IPS-NIHi7 (cell line): ENCODE measurements around the gene MYCBP.

Source experiments
- DNase-seq: peaks from one replicate; pipeline ENCODE4 v3.0.0; 2012; ENCODE audit warnings: mixed read lengths; ENCODE audit errors: extremely low spot score

MYCBP gene

DNA sequence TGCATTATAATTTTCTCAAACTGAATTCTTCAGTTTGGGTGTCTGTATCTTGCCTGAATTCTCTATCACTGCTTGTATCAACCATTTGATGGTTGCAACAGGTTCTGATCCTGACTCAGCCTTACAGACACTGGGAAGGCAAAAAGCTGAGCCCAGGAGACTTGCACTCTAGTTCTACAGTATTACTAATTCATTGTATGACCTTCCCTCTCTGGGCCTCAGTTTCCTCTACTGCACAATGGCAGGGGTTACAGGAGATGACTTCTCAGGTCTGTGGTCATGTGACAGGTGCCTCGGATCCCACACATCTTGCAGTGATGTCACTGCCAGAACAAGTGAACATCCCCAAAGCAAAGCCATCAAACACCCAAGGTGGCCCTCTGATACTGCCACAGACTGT is 52.3 kb downstream of the MYCBP start:
- no peak for DNase-seq

- no peak for DNase-seq
These were observed 53.6 kb downstream of the MYCBP start for GRCh38 chr1:38819516-38819915.

DNA sequence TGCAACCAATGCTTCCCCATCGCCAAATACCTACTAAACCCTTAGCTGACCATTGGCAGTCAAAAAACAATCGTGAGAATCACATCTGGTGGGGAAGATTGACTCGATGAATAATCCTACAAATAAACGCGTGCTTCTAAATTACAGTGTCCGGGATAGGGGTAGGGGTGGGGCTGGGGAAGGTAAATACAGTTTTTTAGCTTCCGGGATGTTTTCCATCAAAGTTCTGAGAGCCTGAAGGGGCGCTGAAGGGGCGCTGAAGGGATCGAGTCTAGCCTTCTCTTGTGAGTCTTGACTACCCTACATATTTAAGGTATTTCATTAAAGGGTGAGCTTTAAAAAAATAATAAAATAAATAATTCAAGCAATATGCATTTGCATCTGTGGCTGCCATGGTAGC is 54.1 kb downstream of the MYCBP start:
- peak; percentile 33 for DNase-seq

DNA sequence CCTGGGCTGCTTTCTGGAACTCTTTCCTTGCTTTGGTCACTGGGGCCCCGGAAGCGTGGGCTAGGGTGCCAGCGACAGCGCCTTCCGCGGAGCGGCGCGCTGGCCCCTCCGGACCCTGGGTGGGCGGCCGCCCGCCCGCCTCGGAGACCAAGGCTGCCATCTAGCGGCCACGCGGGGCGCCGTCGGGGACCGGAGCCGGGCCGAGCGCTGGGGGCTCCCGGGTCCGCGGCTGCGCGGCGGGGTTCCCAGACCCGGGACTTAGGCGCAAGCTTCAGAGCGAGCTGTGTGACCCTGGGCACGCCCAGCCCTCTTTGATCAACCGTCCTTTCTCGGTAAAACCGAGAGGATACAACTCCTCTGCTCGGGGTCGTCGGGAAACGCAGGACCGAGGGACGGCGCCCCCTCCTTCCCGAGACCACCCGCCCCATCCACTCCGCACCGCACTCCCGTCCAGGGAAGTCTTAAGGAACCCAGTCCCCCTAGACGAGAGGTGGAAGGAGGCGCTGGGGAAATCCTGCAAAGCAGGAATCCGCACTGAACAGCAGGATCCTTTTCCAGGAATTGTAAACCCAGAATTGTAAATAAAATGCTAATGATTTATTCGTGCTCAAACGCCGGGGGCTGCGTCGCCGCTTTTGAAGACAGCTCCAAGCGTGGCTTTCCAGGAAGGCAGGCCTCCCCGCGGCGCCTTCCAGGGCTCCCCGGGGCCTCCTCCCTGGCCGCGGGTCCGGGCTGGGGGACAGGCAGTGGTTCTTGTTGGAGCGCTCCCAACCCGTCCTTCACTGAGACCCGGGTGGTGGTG is 54.8 kb downstream of the MYCBP start:
- peak; percentile 88 for DNase-seq

GRCh38 chr1:38817267-38818174 is 55.6 kb downstream of the MYCBP start:
- DNase-seq, result no peak

DNA sequence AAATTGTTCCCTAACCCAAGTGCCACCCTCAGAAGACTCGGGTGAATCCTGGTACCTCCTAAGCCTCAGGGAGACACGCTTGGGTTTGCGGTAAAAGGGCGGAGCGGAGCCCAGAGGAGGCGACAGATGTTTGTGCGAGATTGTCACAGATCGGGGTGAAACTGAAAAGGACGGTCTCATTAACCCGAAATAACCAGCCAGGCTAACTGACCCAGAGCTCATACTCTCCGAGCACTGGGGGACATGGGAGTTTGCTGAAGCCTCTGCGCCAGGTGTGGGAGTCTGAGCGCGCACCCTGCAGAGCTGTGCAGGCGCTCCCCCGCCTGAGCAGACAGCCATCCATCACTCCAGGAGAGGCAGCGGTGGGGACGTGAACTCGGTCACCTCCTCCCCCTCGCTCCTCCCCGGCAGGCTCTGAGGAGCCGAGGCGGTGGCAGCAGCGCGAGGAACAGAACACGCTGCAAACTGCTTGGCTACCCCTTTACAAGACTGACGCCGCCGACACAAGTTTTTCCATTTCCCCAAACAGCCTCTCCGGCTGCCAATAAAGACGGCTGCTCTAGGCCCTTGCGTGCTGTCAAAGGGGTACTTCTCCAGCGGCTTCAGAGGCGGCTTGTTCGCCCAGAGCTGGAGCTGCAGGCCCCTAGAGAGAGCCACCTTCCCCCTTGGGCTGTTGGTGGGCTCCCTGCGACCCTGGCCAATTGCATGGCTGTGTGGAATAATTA is 57.1 kb downstream of the MYCBP start:
- no peak for DNase-seq

DNA sequence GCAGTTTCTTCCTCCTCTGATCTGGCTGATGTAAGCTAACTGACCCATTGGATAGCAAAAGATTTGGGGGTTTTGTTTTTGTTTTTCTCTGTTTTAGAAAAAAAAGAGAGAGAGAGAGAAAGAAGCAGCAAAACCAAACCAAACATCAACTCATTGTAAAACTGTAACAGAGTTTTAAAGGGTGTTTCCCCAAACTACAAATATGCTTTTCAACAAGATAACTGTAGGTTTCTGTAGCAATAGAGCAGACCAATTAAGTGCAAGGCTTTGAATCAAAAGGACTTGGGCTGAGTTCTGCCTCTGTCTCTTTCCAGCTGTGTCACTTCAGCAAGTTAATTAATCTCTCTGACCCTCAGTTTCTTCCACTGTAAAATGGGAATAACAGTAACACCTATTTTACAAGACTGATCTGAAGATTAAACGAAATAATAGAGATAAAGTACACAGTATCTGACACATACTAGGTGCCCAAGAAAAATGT is 58.1 kb downstream of the MYCBP start:
- DNase-seq, result no peak

DNA sequence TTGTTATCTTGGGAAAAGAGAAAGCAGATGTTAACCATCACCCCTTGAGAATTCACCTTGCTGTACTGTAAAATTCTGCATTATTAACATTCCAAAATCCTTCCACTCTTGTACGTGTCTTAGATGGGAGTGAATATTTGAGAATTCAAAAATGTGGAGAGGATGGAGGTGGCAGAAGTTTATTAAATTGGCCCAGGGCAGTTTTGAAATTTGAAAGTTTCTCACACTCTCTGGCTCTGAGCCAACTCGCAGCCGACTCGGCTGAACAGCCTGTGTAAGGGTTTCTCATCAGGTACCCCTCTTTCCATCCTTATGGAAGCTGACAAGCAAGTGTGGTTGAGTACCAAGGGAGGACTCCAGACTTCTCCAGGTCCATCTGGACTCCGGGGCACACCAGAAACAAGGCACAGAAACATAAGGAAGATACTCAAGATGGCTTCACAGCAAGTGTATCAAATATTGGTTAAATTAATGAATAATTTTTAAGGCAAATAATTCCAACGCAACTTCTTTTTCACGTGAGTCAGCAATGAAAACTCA is 58.6 kb downstream of the MYCBP start:
- DNase-seq, result no peak

- no peak for DNase-seq
These were observed 60.2 kb downstream of the MYCBP start for GRCh38 chr1:38812981-38813380.
